Cardiac muscle cell (in vitro differentiated cells and primary cell): ENCODE data around the gene ADSL. TPM values are rescaled to one million over a fixed set of nuclear protein-coding genes. Genes with fewer than 3 reads are reported as not detected.

ENCODE experiments used
- DNase-seq, 2 donors: peaks; one replicate each; pipeline versions ENCODE4 v3.0.0 to v3.0.0-alpha.2; 2010 to 2017; ENCODE audit warnings: low read depth in 1 of 2, low spot score in 1 of 2
- H3K27ac ChIP-seq: fragments of 200-600 bp; sonication (generic); 2 replicates; pipeline ENCODE4 v1.5.1; 2016
- H3K27me3 ChIP-seq: fragments of 200-600 bp; sonication (generic); 2 replicates; pipeline ENCODE4 v1.6.0; 2016; ENCODE audit warnings: control low read depth
- H3K36me3 ChIP-seq: fragments of 200-600 bp; sonication (generic); 2 replicates; pipeline ENCODE4 v1.5.1; 2016; ENCODE audit warnings: control low read depth
- H3K4me1 ChIP-seq: fragments of 200-600 bp; sonication (generic); 2 replicates; pipeline ENCODE4 v1.8.1; 2017; ENCODE audit warnings: low read depth, mild to moderate bottlenecking, mixed run types
- H3K4me3 ChIP-seq: fragments of 200-600 bp; sonication (generic); 2 replicates; pipeline ENCODE4 v1.5.1; 2016; ENCODE audit warnings: mild to moderate bottlenecking
- H3K9me3 ChIP-seq: fragments of 200-600 bp; sonication (generic); 2 replicates; pipeline ENCODE4 v1.5.1; 2017; ENCODE audit warnings: low read depth, mild to moderate bottlenecking, control low read depth
- polyA plus RNA-seq: library from polyadenylated mRNA; unstranded; fragments of >200 nt; fragmentation: Nextera tagmentation; extraction: Ambion mirVana; gene quantifications from 2 replicates; pipeline ENCODE4 v1.2.1, GENCODE V29; 2016
- total RNA-seq: library from RNA; depleted of rRNA; stranded (reverse); fragments of >200 nt; gene quantifications from 2 replicates; pipeline ENCODE4 v1.2.3, GENCODE V29; 2016
- TF ChIP-seq, protein P1 (sequence below): IDR thresholded peaks from 2 replicates; pipeline ENCODE4 v1.5.1; 2012; ENCODE audit warnings: low read depth, mild to moderate bottlenecking, low read length

The ADSL gene
- total and polyA plus RNA-seq, 2 experiments from 2014 or later: 110 to 116 TPM

GRCh38 chr22:40407831-40408717, 61.8 kb downstream of the ADSL start:
- Histone ChIP-seq H3K36me3 (peaks cover 13% of the 10 kb centered on the region), H3K4me3 (no peak overlapping the region), H3K27ac (no peak overlapping the region), H3K27me3 (no peaks in the 10 kb centered on the region), H3K4me1 (peaks cover 7% of the 10 kb centered on the region), H3K9me3 (no peaks in the 10 kb centered on the region)
- DNase-seq: no peak
- TF ChIP-seq, protein P1, sequence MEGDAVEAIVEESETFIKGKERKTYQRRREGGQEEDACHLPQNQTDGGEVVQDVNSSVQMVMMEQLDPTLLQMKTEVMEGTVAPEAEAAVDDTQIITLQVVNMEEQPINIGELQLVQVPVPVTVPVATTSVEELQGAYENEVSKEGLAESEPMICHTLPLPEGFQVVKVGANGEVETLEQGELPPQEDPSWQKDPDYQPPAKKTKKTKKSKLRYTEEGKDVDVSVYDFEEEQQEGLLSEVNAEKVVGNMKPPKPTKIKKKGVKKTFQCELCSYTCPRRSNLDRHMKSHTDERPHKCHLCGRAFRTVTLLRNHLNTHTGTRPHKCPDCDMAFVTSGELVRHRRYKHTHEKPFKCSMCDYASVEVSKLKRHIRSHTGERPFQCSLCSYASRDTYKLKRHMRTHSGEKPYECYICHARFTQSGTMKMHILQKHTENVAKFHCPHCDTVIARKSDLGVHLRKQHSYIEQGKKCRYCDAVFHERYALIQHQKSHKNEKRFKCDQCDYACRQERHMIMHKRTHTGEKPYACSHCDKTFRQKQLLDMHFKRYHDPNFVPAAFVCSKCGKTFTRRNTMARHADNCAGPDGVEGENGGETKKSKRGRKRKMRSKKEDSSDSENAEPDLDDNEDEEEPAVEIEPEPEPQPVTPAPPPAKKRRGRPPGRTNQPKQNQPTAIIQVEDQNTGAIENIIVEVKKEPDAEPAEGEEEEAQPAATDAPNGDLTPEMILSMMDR: no peak

DNA sequence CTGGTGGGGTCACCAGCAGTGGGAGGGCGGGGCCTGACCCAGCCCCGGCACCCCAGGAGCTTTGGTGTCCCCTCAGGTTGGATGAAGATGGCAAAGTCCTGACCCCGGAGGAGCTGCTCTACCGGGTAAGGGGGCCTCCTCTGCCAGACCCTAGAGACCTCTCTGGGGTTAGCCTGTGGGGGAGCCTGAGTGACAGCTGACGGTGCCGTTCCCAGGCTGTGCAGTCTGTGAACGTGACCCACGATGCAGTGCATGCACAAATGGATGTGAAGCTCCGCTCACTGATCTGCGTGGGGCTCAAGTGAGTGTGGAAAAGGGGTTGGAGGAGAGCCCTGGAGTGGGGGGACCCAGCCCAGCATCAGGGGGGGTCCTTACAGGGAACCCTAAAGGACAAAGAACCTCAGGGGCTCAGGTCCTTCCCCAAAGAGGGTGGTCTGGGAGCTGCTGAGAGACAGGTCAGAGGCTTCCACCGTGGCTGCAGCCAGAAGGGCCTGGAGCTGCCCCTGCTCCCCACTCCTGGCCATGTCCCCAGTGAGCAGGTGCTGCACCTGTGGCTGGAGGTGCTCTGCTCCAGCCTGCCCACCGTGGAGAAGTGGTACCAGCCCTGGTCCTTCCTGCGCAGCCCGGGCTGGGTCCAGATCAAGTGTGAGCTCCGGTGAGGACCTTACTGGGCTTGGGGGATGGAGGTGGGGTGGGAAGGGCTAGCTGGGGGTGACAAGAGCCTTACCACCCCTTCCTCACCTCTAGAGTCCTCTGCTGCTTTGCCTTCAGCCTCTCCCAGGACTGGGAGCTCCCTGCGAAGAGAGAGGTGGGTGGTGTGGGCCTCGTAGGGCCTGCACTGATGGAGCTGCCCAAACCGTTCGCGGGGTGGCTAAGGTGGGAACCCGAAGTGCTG, 62.7 kb downstream of the ADSL start:
- Histone ChIP-seq H3K27me3 (no peaks in the 10 kb centered on the region), H3K36me3 (peaks cover 13% of the 10 kb centered on the region), H3K9me3 (no peaks in the 10 kb centered on the region), H3K4me3 (no peak overlapping the region), H3K4me1 (peaks cover 7% of the 10 kb centered on the region), H3K27ac (peak overlapping the region; percentile 60)
- DNase-seq: no peak
- TF ChIP-seq, protein P1: no peak

DNA sequence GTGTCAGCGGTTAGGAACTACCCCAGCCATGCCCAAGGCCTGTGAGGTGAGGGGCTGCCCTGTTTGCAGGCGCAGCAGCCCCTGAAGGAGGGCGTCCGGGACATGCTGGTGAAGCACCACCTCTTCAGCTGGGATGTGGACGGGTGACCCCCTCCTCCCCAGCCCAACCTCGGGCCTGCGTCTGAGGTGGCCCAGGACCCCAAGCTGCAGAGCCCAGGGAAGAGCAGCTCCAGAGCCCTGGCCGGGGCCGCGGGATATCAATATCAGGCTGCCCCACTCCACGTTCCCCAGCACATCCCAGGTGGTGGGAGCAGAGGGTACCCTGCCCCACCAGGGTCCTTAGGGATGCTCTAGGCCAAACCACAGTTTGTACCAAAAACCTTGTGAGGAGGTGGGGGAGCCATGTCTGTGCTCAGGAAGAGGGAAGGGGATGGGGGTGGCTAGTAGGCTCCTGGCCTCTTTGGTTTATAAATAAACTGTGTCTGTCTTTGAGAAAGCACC, 63.4 kb downstream of the ADSL start:
- peaks cover 13% of the 10 kb centered on the region for H3K36me3 ChIP-seq
- H3K27me3 ChIP-seq: no peaks in the 10 kb centered on the region
- no peaks in the 10 kb centered on the region for H3K4me1 ChIP-seq
- H3K27ac ChIP-seq: peak overlapping the region; percentile 60
- H3K9me3 ChIP-seq: no peaks in the 10 kb centered on the region
- TF ChIP-seq, protein P1: no peak
- H3K4me3 ChIP-seq: no peak overlapping the region
- no peak for DNase-seq

DNA sequence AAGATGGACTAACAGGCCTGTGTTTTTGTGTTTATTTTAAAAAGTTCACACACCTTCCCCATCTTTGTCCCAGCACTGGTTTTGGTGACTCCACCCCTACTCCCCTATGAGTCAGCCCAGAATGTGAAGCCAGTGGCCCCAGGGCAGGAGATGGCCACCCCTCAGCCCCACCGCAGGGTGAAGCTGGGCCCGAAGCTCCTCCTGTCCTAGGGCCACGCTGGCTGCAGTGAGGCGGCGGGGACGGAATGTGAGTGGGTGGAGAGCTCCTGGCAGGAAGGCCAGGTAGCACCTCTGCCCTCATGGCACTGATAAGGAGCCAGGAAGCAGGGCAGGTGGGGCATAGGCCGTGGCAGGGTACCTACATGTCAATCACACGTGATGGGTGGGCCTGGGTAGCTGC, 64.0 kb downstream of the ADSL start:
- Histone ChIP-seq H3K4me1 (no peaks in the 10 kb centered on the region), H3K27me3 (no peaks in the 10 kb centered on the region), H3K4me3 (no peak overlapping the region), H3K9me3 (no peaks in the 10 kb centered on the region), H3K36me3 (peaks cover 13% of the 10 kb centered on the region), H3K27ac (peak overlapping the region; percentile 60)
- TF ChIP-seq, protein P1: no peak
- no peak for DNase-seq

DNA sequence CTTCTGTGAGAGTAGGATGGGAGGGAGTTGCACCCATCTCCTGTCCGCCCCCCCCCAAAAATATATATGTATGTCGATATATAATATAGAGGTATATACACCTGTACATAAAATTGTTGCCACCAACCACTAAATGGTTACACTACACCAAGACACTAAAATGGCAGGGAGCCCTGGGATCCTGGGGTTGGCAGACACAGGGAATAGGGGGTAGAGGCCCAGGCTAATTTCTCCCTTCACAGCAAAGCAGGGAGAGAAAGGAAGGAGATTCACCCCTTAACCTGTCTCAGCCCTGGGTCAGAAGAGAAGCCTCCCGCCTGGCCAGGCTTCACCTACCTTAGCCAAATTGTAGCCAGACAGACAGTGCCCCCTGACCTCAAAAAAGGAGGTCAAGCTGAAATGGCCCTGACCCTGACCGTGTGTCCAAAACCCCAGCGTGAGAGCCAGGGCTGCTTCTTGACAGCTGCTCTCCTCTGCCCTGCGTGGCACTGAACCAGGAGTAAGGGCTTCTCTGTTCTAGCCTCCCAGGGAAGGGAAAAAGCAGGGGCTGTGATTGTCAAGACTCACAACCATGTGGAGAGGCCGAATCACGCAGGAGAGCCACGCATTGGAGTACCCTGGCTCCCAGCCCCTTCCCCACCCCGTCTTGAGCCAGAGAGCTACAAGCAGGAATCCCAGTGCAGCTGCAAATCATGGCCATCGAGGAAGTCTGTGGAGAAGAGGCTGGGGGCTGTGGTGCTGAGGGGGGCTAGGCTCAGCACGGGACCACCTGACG, 64.6 kb downstream of the ADSL start:
- H3K36me3 ChIP-seq: peaks cover 13% of the 10 kb centered on the region
- H3K4me1 ChIP-seq: no peaks in the 10 kb centered on the region
- H3K4me3 ChIP-seq: no peak overlapping the region
- H3K27ac ChIP-seq: no peak overlapping the region
- TF ChIP-seq, protein P1: no peak
- DNase-seq: no peak
- H3K9me3 ChIP-seq: no peaks in the 10 kb centered on the region
- no peaks in the 10 kb centered on the region for H3K27me3 ChIP-seq
